HG02884 (cell line): ENCODE results near the gene AKAP13.

Experiments used
- ATAC-seq: cut with Tn5 transposase; IDR thresholded peaks from one replicate; pipeline ENCODE4 v1.9.1; 2021; ENCODE audit warnings: mild to moderate bottlenecking, moderate library complexity; ENCODE audit not compliant: unreplicated experiment

AKAP13 gene

DNA sequence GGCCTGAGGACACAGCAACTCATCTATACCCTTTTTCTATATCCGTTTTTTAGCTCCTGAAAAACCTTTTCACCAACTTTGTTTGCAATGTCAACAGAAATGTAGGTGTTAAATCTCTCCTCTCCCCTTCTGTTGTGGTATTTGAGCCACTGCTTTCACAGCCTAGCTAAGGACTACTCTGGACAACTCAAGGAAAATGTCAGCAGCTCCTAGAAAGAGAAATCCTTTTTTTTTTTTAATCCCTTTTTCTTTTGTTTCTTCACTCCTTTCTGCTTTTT is 237.8 kb downstream of the AKAP13 start:
- no peak for ATAC-seq

DNA sequence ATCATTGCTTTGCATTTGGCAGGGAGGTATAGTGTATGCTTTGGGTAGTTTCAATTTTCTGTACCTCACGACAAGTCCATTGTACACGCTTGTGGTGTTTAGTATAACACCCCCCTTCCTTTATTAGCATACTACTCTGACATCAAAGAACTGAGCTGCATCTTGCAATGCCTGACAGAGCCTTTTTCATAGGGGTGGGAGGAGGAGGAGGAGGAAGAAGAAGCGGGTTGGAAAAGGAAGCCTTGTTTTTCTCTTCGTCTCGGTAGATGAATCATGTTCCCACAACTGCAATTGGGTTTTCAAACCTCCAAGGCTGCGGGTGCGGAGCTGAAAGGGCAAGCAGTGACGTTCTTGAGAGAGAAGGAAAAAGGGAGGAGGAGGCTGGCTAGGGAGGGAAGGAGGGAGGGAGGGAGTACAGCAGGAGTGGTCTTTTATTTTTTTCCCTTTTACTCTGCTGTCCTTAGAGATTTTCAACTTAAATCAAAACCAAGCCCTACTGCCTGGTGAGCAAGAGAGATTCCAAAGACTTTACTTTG is 238.6 kb downstream of the AKAP13 start:
- ATAC-seq = peak; percentile 86

DNA sequence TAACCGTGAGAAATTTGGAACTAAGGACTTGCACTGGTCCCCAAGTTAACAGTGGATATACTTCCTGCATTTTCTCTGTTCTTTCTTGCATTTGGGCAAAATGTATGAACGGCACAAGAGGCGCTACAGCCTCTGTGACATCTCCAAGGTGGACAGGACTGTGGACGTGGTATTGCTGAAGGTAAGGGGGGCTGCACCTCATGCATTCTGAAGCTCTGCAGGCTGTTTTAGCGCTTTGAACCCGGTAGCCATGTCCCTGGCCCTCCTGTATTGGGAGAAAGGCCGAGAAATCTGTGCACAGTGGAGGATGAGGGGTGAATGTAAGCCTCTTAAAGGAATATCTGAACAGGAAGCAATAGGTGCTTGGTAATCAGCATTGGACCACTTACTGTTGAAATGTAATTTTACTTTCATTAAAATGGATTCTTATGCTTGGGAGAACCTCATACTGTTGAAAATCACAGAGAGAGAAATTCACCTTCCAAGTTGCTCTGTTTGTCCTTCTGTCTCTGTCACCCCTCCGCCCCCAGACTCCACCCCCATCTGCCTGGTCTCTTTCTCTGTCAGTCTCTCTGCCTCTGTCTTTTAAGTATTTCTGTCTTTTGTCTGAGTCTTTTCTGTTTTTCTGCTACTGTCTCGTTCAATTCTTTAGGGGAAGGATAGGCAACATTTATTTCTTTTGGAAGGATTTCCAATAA is 239.7 kb downstream of the AKAP13 start:
- ATAC-seq = no peak

DNA sequence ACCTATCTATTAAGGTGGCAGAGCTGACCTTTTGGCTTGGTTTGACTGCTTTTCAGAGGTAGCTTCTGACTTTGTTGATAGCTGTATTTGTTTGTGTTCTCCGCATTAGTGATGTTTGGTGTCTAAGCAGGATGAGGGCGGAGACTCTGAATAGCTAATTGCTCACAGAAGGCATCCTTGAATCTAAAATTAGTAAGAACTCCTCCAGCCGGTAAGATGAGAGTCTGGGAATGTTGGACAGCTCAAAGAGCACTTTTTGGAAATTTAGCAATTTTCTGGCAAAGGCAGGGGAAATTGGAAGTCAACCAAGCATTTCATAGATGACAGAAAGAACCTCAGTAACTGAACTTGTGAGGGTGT is 240.3 kb downstream of the AKAP13 start:
- ATAC-seq = no peak

DNA sequence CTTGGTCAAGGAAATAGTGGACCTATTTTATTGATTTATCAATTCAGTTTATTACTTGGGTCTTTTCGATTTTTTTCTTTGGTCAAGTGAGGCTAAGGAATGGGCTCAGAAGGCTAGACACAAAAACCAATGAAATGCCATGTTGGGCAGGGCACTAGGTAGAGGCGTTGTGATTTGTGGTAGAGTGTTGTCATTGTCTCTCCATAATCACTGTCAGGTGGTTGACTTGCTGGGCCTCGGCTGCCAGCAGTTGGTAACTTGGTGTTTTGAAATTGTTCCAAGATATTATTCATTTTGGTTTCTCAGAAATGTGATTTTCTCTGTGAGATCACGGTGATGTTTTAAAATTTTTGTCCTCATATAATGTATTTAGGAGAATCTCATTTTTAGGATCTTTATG is 240.7 kb downstream of the AKAP13 start:
- no peak for ATAC-seq

DNA sequence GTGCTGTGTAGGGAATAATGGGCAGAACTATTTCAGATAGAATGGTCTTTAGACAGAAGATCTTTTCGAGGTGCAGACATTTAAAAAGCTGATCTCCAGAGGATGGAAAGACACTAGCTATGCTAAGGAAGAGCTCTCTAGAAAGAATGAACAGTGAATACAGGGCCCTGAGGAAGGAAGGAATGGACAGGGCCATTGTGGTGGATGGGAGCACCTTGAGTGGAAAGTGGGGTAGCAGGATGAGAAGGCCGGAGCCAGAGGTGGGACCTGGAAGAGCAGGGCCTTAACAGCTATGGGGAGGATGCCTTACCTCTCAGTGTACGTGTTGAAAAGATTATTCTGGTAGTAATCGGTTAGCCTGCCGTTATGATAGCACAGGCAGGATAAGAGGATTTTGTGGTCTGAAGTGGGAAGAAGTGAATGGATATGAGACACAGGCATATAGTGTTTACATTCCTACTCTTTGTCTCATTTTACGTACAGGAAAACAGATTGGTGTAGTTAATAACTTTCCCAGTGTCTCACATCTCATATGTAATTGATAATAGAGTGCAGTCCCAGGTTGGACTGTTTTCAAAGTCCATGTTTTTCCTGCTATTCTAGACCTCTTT is 241.9 kb downstream of the AKAP13 start:
- no peak for ATAC-seq

DNA sequence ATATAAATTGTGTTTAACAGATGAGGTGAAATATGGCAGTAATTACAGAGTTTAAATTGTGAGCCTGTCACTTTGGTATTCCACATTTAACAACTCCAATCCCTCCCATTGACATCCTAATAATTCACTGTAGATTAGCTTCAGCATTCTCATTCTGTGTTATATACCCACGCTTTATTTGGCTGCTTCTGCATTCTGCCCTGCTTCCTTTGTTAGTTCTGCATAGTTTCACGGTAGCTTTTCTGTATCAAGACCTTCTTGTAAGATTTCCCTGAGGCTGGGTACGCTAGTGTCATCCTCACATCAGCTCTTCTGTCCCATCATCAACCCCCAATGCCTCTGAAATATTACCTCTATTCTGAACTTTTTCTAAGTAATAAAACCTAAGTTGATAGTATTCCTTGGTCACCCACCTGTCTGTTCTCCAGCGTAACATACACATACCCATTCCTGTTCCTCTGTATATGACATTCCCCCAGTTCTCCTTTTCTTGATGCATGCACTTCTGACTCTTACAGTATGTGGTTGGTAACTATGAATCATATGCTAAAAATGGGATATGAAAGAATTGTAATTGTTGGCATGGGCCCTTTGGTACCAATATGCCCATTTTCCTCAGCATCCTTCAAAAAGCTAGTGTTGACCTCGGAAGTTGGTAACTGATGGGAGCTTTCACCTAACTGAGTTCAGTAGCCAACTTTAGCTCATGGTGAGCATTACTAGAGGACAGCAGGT is 243.1 kb downstream of the AKAP13 start:
- ATAC-seq = no peak

DNA sequence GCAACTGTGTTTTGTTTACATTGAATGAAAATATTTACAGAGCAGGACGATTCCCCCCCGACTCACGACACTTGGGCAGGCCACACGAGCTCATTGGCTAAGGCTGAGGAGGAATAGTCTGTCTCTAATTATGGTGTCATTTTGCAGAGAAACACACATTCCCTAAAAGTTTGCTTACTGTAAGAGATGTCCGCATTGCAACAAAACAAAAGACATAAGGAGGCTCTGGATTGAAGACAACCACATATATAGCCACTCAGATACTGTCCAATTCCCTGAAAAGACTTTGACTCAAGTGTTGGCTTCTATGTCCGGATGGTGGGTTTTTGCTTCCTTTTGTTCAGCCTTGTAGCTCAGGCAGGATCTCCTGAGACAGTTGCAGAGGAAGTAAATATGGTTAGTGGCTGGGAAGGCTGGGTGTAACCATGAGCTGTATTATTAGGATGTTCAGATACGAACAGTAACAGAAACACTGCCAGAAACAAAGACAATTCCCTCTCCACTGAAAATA is 243.9 kb downstream of the AKAP13 start:
- ATAC-seq = no peak

DNA sequence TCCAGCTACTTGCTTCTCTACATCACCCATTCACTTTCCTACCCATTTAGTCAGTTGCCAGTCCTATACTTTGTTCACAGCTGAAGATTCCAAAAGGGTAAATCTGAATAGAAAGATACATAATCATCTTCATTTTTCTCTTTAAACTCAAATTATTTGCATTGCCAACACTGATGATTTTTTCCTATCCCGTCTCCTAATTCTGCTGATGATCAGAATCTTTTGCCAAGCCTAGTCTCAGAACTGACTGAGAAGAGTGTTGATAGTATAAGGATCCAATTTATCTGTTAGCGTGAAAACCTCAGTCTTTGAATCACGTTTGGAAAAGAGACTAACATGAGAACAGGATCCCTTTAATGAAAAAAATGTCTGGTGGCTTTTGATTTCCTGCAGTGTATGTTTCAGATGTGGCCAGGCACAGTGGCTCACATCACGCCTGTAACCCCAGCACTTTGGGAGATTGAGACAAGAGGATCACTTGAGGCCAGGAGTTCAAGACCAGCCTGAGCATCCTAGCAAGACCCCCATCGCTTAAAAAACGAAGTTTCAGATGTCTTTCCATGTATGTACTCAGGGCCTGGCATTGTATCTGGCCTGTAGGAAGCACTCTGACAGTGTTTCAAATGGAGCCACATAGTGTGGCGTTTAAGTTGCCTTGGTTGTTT is 244.9 kb downstream of the AKAP13 start:
- no peak for ATAC-seq

DNA sequence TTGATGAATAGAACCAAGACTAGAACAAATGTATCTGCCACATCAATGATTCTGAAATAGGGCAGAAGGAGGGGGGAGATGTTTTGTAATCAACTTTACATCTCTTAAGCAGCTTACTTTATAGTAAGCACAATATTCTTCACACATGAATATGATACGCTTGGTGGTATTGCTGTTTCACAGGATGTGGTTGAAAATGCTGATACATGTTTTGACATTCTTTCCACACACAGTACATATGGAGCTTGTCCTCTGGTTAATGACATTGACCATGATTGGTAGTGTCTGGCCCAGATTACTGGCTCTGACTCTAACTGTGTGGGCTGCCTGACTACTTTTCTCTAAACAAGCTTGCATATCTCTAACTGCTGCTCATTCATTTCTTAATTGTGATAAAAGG is 245.5 kb downstream of the AKAP13 start:
- ATAC-seq = peak; percentile 68

DNA sequence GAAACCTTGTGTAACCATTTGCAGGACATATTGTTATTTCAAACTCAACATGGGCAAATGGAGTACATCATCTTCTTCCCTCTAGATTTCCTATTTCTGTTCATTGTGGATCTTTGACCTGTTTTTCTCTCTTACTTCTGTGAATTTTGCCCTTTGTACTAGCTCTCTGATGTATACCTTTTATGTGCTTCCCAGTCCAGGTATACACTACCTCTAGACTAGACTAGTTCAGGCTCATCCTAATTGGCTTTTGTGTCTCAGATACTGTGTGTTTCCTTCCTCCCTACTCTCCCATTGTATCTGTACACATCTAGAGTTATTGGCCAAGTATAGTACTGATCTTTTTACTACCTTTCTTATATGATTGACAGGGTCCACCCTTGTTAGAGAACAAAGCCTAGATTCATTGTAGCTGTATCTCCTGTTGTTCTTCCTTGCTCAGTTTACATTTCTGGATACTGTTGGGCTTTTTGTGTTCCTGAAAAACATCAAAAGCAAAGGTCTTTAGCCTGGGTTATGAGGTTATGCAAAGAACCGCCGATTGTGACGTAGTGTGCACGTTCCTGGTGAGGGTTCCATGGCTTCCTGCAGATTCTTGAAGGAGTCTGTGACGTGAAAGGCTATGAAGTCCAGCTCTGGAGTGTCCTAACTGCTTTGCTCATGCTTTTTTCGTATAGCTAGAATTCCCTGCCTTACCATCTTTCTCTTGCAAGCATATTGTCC is 247.0 kb downstream of the AKAP13 start:
- no peak for ATAC-seq

DNA sequence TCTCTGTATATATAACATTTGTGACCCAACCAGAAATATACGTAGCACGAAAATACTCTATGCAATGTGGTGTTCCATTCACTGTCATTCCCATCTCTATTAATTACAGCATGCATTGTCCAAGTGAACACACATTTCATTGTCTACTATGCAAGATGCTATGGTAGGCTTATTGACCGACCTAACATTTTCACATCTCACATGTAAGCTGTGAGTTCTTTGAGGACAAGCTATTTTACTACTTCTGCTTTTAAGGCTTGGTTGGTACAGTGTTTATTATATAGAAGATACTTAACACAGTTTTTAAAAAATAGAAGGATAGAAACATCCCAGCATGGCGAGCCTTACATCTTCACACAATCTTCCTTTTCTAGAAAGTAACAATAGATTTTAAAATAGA is 249.9 kb downstream of the AKAP13 start:
- no peak for ATAC-seq

DNA sequence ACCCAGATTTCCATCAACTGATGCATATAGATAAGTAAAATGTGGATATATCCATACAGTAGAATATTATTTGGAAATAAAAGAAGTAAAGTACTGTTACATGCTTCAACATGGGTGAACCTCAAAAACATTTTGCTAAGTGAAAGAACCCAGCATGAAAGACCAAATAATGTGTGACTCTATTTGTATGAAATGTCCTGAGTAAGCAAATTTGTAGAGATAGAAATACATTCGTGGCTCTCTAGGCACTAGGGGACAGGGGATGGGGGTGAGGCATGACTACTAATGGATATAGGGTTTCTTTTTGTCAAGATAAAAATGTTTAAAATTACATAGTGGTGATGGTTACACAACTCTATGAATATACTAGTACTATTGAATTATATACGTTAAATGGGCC is 250.6 kb downstream of the AKAP13 start:
- ATAC-seq = no peak

DNA sequence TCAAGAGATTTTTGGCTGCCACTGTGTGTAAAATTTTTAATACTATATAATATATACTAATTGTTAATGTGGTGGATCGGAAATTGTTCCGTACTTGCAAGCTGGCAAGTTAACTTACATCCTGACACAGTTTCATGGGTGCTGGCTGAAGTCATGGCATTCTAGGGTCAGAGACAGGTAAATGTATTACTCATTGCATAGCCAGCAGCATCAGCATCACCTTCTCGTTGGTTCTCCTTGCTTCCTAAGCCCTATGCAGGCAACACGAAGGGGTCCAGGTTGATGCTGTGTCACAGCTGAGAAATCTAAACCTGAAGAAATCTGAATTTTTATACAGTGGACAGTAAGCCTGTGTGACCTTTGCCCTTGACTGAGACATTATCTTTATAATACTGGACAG is 251.6 kb downstream of the AKAP13 start:
- no peak for ATAC-seq

DNA sequence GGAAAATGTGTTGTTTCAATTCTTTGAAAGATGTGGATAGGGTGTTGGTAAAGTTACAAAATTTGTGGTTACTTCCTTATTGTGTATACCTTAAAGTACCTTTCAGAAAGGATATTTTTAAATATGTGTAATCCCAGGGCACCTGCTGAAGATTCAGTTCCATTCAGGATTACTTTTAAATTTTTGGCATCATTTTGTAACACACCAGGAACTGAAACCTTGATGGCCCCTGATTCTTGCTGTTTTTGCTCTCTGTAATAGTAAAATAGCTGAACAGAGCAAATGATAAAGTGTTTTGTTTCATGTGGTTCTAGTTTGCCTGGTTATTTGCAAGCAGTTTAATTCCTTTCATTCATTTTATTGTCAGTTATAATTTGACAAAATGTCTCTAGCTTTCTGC is 253.5 kb downstream of the AKAP13 start:
- ATAC-seq = no peak

DNA sequence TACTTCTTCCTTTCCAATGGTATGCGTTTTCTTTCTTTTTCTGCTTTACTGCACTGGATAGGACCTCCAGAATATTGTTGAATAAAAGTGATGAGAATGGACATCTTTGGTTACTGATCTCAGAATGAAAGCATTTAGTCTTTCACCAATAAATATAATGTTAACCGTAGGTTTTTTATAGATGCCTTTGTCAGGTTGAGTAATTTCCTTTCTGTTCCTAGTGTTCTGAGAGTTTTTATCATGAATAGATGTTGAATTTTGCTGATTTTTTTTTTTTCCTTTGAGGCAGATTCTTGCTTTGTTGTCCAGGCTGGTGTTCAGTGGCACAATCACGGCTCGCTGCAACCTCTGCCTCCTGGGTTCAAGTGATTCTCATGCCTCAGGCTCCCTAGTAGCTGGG is 255.9 kb downstream of the AKAP13 start:
- no peak for ATAC-seq

DNA sequence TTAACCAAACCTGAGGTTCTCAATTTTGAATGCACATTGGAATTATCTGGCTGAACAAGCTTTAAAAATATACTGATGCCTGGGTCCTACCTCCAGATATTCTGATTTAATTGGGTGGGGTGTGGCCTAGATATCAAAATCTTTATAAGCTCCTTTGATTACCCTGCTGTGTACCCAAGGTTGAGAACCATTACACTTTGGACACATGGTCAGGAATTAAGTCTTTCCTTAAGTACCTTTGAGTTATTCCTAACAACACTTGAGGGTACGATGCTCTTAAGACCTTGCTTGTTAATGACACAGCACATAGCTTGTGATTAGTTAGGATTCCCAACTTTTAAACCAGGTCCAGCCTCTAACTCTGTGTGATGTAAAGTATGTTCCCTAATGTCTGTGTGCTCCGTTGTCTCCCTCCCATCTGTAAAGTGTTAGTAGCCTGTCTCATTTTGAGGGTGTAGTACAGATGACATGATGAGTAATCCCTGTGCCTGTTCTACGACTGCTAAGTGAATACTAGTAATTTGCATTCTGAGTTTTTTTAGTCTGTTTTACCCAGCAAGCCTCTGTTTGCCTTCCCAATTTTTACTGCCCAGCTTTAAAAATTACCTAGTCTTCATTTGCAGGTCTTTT is 259.5 kb downstream of the AKAP13 start:
- ATAC-seq = no peak

DNA sequence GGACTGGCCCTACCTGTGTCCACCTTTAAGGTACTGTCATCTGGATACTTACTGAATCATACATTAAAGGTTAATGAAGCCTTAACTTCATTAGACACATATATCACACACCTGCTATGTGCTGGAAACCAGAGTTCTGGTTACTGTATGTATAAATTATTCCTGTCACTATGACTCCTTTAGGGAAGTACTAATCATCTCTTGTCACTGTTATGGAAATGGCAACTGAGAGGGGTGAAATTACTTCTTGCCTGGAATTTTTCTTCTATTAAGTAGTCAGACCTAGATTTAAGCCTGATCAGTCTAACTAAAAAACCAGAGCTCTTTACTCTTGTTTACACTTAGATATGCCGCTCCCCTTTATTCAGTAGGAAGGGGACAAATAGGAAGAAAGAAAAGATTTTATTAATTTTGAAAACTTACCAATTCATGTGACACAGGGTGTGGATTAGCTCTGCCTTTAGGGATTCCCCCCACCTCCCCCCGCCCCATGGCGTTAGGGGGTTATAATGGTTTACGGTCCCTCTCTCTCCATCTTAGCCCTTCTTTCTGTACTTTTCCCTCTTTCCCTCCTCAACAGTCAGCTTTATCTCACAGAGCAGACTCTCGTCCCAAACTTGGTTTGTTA is 261.8 kb downstream of the AKAP13 start:
- ATAC-seq = no peak

DNA sequence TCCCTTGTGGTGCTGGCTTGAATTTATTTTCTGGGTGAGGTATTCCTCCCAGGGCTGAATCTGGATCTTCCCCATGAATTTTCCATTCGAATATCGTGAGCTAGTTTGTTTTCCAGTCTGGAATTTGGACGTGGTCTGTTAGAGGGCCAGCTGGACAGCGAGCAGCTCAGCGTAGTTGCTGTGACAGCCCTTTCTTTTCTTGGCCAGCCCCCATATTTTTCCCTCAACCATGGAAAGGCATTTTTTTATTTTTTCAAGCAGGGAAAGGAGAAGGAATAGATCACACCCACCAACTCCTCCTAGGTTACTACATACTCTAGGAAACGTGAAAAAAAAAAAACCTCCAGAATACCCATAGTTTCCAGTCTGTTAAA is 262.3 kb downstream of the AKAP13 start:
- no peak for ATAC-seq

DNA sequence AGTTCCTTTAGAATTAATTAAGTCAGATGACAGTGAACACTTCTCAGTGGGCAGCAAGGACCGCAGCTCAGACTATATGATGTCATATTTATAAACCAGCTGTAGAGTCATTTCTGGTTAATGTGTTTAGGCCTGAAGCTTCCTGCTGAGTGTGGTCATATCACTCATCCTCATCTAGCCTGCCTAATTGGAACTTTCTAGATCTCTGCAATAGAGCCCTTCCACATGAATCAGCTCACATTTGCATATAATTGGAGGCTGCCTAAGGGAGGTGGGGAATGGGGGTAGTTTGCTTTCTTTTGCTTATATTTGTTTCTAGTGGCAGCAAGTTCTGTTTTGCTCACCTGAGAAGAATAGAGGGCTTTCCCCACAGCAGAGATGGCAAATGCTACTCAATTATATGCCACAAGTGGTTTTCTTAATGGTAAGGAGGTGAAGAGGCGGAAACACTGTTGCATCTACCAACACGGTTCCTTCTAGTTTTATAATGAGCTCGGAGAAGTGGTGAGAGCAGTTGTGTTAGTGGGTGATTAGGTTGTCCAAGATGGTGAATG is 266.2 kb downstream of the AKAP13 start:
- ATAC-seq = no peak
